ENCODE data around the gene DDR1.
"Not testable (repeated sequence)": the region's sequence is repeated elsewhere in the genome, so short reads cannot be mapped to it uniquely, and the experiment has no call there.

Gene DDR1

DNA sequence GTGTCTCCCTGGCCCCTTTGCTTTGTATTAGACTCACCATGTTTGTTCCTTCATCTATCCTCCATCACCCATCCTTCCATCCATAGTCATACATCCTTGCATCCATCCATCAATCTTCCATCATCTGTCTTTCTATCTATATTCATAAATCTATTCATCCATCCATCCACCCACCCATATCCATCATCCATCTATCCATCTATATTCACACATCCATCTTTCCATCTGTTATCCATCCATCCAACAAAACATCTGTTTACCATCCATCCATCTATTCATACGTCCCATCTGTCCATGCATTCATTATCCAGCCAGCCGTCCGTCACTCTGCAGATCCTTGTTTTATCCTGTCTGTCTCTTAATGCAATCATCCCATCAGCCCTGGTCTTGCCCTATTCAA is 10.6 kb downstream of the DDR1 start:
- DNase-seq = no peak

DNA sequence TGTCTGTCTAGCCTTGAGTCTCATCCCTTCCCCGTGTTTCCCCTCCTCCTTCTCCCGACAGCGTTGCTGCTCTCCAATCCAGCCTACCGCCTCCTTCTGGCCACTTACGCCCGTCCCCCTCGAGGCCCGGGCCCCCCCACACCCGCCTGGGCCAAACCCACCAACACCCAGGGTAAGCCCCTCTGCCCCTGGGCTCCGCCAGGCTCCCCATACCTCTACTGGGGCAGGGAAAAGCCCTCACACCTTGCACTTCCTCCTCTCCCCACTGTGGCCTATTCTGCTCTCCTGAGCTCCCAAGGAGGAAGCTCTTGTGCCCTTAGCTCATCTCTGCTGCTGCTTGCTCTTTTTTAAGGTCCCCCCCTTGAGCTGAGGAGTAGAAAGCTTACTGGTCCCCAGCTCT is 11.0 kb downstream of the DDR1 start:
- no peak for DNase-seq

DNA sequence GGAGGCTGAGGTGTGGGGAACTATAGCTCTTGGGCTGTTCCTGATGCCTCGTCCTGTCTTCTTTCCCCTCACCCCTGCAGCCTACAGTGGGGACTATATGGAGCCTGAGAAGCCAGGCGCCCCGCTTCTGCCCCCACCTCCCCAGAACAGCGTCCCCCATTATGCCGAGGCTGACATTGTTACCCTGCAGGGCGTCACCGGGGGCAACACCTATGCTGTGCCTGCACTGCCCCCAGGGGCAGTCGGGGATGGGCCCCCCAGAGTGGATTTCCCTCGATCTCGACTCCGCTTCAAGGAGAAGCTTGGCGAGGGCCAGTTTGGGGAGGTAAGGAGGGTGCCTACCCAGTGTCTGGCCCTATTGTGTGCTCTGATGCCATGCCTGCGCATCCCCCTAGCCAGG is 12.2 kb downstream of the DDR1 start:
- DNase-seq = no peak

DNA sequence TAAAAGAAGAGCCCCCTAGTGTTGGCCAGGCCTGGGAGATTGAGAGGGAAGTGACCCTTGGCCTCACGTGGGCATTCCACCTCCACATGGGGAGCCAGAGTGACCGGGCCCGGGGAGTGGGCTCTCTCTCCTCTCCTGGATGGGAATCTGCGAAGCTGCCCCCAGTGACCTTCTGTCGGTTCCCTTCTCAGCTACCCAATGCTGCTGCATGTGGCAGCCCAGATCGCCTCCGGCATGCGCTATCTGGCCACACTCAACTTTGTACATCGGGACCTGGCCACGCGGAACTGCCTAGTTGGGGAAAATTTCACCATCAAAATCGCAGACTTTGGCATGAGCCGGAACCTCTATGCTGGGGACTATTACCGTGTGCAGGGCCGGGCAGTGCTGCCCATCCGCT is 13.6 kb downstream of the DDR1 start:
- DNase-seq = no peak

DNA sequence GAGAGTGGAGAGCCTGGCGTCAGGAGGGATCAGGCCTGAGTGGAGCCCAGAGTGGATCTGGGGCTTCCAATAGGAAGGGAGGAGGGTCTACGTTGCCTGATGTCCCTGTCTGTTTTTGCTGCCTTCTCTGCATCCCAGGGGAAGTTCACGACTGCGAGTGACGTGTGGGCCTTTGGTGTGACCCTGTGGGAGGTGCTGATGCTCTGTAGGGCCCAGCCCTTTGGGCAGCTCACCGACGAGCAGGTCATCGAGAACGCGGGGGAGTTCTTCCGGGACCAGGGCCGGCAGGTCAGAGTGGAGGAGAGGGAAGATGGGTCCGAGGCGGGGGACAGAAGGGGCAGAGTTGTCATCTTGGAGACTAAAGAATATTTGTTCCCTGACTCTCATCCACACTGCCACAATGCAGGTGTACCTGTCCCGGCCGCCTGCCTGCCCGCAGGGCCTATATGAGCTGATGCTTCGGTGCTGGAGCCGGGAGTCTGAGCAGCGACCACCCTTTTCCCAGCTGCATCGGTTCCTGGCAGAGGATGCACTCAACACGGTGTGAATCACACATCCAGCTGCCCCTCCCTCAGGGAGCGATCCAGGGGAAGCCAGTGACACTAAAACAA is 14.5 kb downstream of the DDR1 start:
- DNase-seq = no peak

DNA sequence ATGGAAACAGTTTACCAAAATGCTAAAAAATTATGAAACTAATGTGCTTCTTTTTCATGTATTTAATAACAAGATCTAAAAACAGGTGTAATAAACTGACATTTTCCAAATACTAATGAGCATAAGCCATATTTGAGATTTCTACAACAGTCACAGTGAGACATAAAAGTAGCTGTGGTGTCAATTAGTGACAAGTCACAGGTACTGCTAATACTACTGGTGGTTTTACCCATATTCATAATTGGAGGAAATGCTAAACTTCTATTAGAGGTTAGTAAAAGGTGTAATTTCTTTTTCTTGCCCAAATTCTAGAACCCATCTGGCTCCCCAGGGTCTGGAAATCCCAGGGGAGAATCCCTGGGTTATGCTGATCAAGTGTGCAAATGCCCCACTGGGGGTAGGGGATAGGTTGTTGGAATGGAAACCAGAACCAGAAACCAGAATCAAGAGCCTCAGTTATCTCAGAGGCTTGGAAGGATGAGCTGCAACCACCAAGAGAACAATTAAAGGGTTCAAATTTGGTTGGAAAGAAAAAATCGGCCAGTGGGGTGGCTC is 16.6 kb downstream of the DDR1 start:
- no peak for DNase-seq

DNA sequence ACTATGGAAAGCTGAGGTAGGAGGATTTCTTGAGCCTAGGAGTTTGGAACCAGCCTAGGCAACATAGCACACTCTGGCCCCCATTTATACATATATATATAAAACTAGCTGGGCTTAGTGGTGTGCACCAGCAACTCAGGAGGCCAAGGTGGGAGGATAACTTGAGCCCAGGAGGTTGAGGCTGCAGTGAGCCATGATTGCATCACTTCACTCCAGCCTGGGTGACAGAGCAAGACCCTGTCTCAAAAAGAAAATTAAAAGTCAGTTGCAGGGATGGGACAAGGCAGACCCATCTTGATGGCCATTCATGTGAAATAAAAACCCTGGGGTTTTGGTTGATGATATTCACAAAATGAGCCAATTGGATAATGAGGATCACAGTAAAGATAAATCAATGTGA is 17.1 kb downstream of the DDR1 start:
- DNase-seq = no peak

DNA sequence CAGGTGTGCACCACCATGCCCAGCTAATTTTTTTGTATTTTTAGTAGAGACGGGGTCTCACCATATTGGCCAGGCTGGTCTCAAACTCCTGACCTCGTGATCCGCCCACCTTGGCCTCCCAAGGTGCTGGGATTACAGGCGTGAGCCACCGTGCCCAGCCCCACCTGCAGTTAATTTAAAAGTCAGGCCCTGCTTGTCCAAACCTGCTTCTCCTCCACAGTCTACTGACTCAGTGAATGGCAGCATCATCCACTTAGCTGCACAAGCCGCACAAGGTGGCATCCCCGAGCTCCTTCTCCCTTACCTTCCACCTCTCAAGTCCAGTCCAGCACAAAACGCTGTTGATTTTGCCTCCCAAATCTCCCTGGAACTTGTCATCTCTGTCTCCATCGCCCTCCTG is 17.9 kb downstream of the DDR1 start:
- not testable (repeated sequence) for DNase-seq

DNA sequence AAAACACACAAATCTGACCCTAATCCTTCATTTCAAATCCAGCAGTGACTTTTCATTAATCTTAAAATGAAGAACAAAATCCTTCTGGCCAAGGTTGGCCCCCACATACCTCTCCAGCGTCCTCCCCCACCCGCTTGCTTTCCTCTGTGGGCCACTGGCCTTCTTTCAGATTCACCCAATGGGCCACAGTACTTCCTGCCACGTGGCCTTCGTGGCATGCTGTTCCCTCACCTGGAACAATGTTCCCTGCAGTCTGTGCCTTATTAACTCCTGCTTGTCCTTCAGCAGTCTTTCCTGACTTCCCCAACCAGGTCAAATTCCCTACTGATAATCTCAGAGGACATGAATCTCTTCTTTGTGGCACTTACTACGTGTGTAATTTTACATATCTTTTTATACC is 18.4 kb downstream of the DDR1 start:
- DNase-seq = no peak

DNA sequence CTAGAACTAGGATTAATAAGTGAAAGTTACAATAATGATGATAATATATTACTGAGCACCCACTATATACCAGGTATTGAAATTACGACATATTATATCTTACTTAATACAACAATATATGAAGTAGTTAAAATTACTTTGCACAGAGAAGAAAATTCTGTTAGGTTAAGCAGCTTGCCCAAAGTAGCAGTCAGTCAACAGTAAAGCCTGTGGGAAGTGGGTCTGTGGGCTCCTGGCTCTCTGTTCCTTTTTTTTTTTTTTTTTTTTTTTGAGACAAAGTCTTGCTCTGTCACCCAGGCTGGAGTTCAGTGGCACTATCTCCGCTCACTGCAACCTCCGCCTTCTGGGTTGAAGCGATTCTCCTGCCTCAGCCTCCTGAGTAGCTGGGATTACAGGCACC is 18.9 kb downstream of the DDR1 start:
- DNase-seq = no peak

DNA sequence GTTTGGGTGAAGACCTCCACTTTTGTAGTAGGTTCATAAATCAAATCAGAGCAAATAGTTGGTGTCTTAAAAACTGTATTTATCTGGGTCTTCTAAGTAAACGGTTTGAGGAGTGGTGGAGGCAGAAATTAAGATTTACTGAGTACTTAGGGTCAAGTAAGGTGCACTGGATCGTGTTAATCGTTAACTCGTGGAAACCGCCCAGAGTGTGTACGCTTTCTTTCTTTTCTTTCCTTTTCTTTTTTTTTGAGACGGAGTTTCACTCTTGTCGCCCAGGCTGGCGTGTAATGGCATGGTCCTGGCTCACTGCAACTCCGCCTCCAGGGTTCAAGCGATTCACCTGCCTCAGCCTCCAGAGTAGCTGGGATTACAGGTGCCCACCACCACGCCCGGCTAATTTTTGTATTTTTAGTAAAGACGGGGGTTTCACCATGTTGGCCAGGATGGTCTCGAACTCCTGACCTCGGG is 23.0 kb downstream of the DDR1 start:
- DNase-seq = not testable (repeated sequence)

DNA sequence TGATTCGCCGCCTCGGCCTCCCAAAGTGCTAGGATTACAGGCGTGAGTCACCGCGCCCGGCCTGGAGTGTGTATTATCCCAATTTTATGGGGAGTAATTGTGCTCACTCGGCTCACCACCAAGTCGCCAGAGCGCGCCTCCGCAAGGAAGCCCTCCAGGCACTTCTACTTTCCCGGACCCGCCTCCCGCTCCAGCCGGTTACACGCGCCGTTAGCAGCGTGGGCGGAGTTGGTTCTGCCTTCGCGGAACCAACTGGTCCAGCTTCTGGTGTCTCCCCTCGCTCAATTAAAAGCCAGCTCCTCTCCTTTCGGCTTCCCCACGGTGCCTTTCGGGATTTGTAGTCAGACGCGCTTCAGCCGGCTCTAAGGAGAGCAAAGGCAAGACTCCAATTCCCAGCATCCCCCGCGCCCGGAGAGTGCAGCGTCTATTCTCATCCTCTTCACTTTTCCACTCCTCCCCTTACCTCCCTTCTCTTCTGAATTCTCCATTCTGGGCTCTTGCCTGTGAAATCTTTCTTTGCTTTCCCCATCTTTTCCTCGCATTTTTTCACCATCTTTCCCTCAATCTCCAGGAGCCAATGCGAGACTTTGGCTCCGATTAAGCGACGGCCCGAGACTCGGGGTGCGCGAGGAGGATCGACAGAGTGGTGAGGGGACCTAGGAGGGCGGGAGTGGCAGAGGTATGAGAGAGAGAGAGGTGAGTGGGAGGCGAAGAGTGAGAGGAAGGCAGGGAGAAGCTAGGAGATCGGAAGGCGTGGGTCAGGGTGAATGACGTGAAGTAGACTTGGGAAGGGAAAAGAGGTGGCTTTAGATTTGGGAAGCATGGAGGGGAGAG is 23.7 kb downstream of the DDR1 start, which contains the start of gene GTF2H4:
GTF2H4 (plus strand) TSS at position 450 of the 834 bp plus-strand sequence.
- peak; percentile 89 to 96 for DNase-seq

DNA sequence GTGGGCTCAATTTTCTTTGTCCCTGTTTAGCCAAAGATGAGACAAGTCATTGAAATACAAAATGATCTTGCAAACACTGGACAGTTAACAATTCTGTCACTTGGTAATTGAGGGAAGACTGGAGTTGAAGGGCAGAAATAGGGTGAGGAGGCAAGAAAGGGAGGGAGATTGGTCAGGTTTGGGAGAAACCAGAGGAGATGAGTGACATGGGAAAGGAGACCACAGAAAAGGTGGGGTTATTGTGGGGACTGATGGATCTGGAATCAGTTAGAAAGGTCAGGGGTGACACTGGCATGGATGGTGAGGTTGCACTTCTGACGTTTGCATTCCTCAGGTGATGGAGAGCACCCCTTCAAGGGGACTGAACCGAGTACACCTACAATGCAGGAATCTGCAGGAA is 24.4 kb downstream of the DDR1 start:
- DNase-seq = no peak

DNA sequence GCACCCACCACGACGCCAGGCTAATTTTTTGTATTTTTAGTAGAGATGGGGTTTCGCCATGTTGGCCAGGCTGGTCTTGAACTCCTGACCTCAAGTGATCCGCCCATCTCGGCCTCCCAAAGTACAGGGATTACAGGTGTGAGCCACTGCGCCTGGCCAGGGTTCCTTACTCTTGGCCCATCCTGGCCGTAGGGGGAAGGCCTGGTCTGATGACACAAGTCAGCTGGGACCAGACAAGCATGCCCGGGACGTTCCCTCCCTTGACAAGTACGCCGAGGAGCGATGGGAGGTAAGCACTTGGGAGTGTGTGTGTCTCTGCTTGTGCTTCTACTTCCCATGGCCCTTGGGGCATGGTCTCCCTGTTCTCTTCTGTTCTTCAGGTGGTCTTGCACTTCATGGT is 26.2 kb downstream of the DDR1 start:
- not testable (repeated sequence) for DNase-seq

DNA sequence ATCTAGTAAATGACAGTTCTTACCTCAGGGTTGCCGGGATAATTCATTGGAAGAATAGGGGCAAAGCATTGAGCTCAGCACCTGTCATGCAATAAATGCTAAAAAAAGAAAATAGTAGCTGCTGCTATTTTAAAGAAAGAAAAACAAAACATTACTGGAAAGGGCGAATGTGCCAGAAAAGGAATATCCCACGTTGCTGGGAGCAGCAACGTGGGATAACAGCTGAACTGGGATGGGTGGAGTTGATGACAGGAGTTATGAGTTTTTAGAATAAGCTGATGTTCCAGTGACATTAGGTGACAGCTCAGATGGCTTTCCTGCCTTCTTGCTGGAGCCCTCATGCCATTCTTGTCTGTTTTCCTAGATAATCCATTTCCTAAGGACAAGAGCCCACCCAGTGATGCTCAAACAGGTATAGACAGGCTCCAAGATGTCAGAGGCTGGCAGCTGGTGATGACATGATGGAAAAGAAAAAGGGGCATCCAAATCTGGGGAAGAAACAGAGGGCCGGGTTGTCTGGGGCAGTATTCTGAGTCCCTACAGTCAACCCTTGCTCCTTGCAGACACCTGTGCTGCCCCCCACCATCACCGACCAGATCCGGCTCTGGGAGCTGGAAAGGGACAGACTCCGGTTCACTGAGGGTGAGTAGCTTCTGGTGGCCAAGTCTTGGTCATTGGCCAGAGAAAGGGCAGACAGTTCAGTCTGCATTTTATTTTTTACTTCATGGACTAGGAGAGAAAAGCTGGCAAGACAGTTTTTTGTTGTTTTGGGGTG is 28.6 kb downstream of the DDR1 start:
- DNase-seq = no peak

DNA sequence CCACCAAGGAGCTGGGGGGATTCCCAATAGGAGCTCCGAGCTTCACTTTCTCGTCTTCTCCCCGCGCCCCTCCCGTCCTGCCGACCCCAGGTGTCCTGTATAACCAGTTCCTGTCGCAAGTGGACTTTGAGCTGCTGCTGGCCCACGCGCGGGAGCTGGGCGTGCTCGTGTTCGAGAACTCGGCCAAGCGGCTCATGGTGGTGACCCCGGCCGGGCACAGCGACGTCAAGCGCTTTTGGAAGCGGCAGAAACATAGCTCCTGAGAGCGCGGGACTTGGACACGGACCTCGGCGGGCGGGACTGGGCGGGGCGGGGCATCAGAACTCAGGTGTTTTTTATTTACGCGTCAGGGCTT is 29.4 kb downstream of the DDR1 start:
- DNase-seq = no peak

DNA sequence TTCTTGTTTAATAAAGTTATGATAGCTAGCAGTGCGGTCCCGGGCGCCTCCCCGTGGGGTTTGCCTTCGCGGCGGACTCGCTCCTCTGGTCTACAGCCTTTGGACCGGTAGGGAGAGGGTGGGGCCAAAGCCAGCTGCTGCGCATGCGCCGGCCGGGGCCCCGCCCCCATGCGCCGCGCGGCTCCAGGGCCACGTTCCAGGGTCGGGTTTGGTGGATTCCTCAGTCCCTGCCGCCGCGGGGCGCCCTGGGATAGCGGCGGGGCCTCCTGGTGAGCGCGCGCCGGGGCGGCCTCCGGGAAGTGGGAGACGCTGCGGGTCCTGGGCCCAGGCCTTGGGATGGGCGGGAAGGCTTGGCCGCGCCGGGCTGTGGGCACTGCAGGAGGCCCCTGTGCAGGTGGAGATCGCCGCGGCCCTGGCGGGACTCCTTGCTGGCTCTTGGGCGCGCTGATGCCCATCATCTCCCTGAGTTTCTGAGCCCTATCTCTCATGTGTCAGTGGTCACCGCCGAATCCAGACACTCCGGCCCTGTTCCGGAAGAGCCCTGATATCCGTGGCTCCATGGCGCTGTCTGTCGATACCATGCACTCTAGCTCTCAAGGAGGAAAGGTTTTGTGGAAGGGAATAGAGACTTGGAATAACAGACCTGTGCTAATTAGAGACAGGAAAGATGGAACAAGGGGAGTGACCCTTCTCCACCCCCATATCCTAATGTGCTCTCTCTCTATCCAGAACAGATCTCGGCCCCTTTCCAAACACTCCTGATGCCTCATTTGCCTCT is 29.9 kb downstream of the DDR1 start, which contains the start of gene VARS2:
VARS2 (plus strand) TSS at position 163 of the 778 bp plus-strand sequence; CDS start at position 762, 599 bp downstream.
- DNase-seq = peak; percentile 75 to 80

DNA sequence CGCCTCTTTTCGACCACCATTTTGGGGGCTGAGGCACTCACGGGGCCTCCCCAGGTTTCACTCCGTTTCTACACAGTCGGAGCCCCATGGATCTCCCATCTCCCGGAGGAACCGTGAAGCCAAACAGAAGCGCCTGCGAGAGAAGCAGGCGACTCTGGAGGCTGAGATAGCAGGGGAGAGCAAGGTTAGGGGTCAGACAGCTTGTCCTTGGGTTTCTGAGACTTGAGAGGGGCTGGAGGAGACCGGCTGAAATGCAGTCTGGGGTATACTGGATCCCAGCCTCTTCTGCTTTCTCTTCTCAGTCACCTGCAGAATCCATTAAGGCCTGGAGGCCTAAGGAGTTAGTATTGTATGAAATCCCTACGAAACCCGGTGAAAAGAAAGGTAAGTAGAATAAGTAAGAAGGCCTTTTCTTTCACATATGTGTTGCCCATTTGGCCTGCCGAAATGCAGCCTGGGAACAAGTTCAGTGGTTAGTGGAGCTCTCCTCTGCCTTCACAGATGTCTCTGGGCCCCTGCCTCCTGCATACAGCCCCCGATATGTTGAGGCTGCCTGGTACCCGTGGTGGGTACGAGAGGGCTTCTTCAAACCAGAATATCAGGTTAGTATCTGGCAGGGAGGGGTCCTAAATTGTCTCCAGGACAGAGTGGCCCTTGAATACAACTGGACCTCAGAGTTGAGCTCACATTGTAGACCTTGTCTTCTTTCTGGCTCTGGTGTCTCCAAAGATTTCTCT is 30.7 kb downstream of the DDR1 start:
- DNase-seq = no peak

DNA sequence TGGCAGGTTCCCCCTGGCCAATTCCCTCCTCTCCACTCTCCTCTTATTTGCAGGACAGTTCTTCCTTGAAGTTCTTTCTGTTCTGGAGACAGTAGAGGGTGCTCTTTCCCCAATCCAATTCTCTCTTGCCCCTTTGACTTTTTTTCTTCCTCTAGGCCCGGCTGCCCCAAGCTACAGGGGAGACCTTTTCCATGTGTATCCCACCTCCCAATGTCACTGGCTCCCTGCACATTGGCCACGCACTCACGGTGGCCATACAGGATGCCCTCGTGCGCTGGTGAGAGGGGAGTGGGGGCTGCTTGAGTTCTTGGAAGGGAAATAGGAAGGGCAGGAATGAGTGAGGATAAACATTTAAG is 31.2 kb downstream of the DDR1 start:
- DNase-seq = no peak

DNA sequence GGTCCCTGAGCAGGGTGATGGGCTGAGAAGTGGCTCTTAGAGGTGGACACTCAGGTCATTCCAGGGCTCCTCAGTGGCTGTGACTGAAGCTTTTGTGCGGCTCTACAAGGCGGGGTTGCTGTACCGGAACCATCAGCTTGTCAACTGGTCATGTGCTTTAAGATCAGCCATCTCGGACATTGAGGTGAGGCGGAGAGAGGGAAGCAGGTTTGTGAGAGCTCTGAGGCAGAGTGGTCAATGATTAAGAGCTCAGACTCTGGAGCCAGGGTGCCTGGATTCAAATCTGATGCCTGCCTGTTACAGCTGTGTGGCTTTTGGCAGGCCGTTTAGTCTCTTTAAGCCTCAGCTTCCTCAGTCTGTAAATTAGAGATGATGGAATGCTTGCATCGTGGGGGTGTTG is 32.7 kb downstream of the DDR1 start:
- DNase-seq = no peak

DNA sequence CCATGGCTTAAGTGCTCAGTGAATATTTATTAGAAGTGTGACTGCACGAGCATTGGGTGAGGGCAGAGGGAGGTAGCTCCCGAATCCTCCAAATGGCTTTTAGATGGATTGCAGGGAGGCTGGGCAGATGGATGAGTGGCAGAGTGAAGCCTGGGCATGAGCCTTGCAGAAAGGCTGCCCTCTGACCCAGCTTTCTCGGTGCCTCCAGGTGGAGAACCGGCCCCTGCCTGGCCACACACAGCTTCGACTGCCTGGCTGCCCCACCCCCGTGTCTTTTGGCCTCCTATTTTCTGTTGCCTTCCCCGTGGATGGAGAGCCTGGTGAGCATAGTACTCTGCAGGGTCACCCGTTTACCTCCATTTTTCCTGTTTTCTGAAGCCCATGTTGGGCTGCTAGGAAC is 33.2 kb downstream of the DDR1 start:
- no peak for DNase-seq

DNA sequence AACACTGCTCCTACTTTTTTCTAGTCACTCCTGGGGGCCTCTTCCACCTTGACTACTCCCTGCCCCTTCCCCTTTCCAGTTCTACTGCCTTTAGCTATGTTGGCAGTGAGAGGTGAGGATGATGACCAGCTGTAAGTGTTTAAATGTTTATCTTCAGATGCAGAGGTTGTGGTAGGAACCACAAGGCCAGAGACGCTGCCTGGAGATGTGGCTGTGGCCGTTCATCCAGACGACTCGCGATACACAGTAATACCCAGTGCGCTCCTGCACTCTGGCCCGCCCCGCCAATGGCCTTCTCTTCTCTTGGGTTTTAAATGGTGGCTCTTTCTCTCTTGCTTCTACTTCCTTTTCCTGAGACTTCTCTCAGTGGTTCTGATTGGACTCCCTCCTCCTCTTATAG is 34.4 kb downstream of the DDR1 start:
- no peak for DNase-seq
